ENCODE data around the gene CDCA5.

The CDCA5 gene

GRCh38 chr11:65083834-65084597 lies at the start of gene CDCA5, which contains the start of gene ZFPL1:
TSS of gene CDCA5 (minus strand) at chr11:65084040. CDS start at chr11:65083978, 62 bp downstream.
TSS of gene ZFPL1 (plus strand) at chr11:65084222. CDS start at chr11:65084699, 477 bp downstream.
- Histone ChIP-seq H3K4me3 (ENCODE audit: low read length) (peak within 1 kb of the TSS; percentile 75), H3K27me3 (ENCODE audit: control insufficient read depth, insufficient read depth, low read length) (no peaks in the 10 kb centered on the region), H3K36me3 (ENCODE audit: control insufficient read depth, low read depth, low read length) (peaks cover 37% of the 10 kb centered on the region), H3K4me1 (ENCODE audit: control insufficient read depth, low read depth, low read length) (peaks cover 5% of the 10 kb centered on the region), H3K27ac (ENCODE audit: low read length) (peak within 1 kb of the TSS; percentile 56), H3K9me3 (ENCODE audit: control insufficient read depth, low read depth, low read length) (no peaks in the 10 kb centered on the region), H3K9ac (ENCODE audit: low read length) (peak within 1 kb of the TSS; percentile 82)

- Histone ChIP-seq H3K9ac (ENCODE audit: low read length) (no peak overlapping the region), H3K27ac (ENCODE audit: low read length) (no peak overlapping the region), H3K4me1 (ENCODE audit: control insufficient read depth, low read depth, low read length) (peaks cover 4% of the 10 kb centered on the region), H3K9me3 (ENCODE audit: control insufficient read depth, low read depth, low read length) (no peaks in the 10 kb centered on the region), H3K36me3 (ENCODE audit: control insufficient read depth, low read depth, low read length) (peaks cover 28% of the 10 kb centered on the region), H3K27me3 (ENCODE audit: control insufficient read depth, insufficient read depth, low read length) (no peaks in the 10 kb centered on the region), H3K4me3 (ENCODE audit: low read length) (peak overlapping the region; percentile 91)
These were observed 49.3 kb upstream of the CDCA5 start for GRCh38 chr11:65132988-65133700.

DNA sequence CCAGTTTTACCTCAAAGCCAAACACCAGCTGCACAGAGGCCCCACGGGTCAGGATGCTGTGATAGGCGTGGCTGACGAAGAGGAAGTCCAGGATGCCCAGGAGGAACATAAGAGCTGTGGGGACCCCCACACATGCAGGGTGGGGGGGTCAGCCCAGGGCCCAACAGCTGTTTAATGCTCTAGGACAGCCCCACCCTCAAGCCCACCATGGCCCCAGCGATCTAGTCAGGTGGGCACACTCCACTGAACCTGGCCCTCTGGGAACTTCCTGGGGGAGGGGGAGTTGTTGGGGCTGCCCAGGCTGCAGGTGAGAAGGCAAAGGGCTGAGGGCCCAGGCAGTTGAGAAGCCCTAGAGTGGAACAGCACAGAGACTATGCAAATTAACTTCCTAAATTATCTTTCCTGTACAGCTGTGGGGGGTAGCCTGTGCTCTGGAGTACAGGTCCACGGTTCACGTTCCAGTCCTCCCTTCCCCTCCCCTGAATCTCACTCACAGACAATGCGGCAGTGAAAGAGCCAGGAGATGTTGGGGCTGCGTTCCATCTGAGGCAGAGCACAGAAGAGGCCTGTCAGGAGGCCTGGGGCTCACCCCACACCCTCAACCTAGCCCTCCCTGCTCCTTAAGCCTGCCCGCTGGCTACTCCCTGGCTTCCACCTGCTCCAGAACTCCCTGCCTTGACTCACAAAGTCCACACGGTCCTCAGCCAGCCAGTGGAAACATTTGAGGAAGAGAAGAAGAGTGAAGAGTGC lies 48.6 kb upstream of the CDCA5 start:
- no peaks in the 10 kb centered on the region for H3K9me3 ChIP-seq (ENCODE audit: control insufficient read depth, low read depth, low read length)
- peaks cover 4% of the 10 kb centered on the region for H3K4me1 ChIP-seq (ENCODE audit: control insufficient read depth, low read depth, low read length)
- H3K36me3 ChIP-seq (ENCODE audit: control insufficient read depth, low read depth, low read length) = peaks cover 28% of the 10 kb centered on the region
- no peaks in the 10 kb centered on the region for H3K27me3 ChIP-seq (ENCODE audit: control insufficient read depth, insufficient read depth, low read length)
- no peak overlapping the region for H3K9ac ChIP-seq (ENCODE audit: low read length)
- no peak overlapping the region for H3K27ac ChIP-seq (ENCODE audit: low read length)
- H3K4me3 ChIP-seq (ENCODE audit: low read length) = no peak overlapping the region

DNA sequence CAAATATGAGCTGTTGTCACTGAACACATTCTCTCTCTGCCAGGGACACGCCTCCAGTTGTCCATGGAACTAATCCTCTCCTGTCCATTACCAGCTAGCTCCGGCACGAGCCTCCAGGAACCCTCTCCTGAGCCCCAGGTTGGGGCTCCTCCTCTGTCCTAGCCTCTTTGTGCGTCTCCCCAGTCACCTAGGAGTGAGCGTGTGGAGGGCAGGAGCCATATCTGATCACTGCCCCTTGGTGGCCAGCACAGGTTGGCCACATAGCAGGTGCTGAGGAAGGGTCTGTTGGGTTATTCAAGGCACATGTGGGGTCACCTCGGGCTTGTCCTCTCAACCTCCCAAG lies 48.0 kb upstream of the CDCA5 start:
- no peak overlapping the region for H3K4me3 ChIP-seq (ENCODE audit: low read length)
- H3K9ac ChIP-seq (ENCODE audit: low read length) = no peak overlapping the region
- peaks cover 31% of the 10 kb centered on the region for H3K36me3 ChIP-seq (ENCODE audit: control insufficient read depth, low read depth, low read length)
- H3K27ac ChIP-seq (ENCODE audit: low read length) = no peak overlapping the region
- H3K9me3 ChIP-seq (ENCODE audit: control insufficient read depth, low read depth, low read length) = no peaks in the 10 kb centered on the region
- peaks cover 4% of the 10 kb centered on the region for H3K4me1 ChIP-seq (ENCODE audit: control insufficient read depth, low read depth, low read length)
- H3K27me3 ChIP-seq (ENCODE audit: control insufficient read depth, insufficient read depth, low read length) = no peaks in the 10 kb centered on the region

DNA sequence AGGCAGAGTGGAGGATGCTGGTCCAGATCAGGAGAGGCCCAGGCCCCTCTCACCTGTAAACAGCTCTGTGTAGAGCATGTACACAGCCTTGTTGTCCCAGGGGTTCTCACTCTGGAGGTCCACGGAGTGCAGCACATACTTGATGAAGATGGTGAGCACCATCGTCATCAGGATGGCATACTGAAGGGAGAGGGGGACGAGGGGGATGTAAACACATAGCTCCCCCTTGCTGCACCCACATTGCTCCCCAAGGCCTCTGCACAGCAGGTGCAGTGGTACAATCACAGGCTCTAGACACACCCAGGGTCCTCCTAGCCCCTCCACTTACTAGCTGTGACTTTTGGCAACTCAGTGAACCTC lies 47.6 kb upstream of the CDCA5 start:
- no peak overlapping the region for H3K9ac ChIP-seq (ENCODE audit: low read length)
- H3K4me1 ChIP-seq (ENCODE audit: control insufficient read depth, low read depth, low read length) = peaks cover 4% of the 10 kb centered on the region
- H3K4me3 ChIP-seq (ENCODE audit: low read length) = no peak overlapping the region
- no peaks in the 10 kb centered on the region for H3K27me3 ChIP-seq (ENCODE audit: control insufficient read depth, insufficient read depth, low read length)
- H3K9me3 ChIP-seq (ENCODE audit: control insufficient read depth, low read depth, low read length) = no peaks in the 10 kb centered on the region
- peaks cover 35% of the 10 kb centered on the region for H3K36me3 ChIP-seq (ENCODE audit: control insufficient read depth, low read depth, low read length)
- no peak overlapping the region for H3K27ac ChIP-seq (ENCODE audit: low read length)

GRCh38 chr11:65130631-65131416 lies 47.0 kb upstream of the CDCA5 start:
- Histone ChIP-seq H3K9me3 (ENCODE audit: control insufficient read depth, low read depth, low read length) (no peaks in the 10 kb centered on the region), H3K9ac (ENCODE audit: low read length) (no peak overlapping the region), H3K4me3 (ENCODE audit: low read length) (no peak overlapping the region), H3K36me3 (ENCODE audit: control insufficient read depth, low read depth, low read length) (peaks cover 41% of the 10 kb centered on the region), H3K27ac (ENCODE audit: low read length) (no peak overlapping the region), H3K27me3 (ENCODE audit: control insufficient read depth, insufficient read depth, low read length) (no peaks in the 10 kb centered on the region), H3K4me1 (ENCODE audit: control insufficient read depth, low read depth, low read length) (peaks cover under 1% of the 10 kb centered on the region)

DNA sequence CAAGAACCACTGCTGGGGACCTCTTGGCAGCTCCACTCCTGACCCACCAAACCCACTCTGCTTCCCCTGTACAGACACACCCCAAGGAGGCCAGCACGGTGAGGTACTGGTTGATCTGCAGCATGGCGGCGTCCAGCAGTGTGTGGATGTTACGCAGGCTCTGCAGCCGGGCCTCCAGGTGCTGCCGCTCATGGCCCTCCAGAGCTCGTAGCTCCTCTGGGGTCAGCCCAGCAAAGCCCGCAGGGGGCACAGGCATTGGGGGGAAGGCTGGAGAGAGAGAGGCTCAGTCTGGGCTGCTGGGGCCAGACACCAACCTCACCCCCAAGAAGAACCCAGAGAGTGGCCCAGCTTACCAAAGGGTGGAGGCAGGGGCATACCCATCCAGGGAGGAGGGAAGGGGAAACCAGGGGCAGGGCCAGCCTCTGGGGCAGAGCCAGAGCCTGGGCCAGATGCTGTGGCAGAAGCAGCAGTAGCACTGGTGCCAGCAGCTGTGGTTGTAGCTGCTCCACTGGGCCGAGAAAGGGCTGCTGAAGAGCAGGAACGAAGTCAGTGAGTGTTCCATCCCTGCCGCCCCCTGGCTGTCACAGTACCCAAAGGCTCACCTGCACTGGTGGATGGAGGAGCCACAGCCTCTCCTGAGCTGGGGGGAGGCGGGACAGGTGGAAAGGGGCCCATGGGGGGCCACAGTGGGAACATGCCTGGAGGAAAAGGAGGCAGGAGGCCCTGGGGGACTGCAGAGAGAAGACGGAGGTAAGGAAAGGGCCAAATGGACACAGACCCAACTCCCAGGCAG lies 46.0 kb upstream of the CDCA5 start:
- Histone ChIP-seq H3K4me3 (ENCODE audit: low read length) (no peak overlapping the region), H3K27ac (ENCODE audit: low read length) (no peak overlapping the region), H3K27me3 (ENCODE audit: control insufficient read depth, insufficient read depth, low read length) (no peaks in the 10 kb centered on the region), H3K9me3 (ENCODE audit: control insufficient read depth, low read depth, low read length) (no peaks in the 10 kb centered on the region), H3K4me1 (ENCODE audit: control insufficient read depth, low read depth, low read length) (no peaks in the 10 kb centered on the region), H3K36me3 (ENCODE audit: control insufficient read depth, low read depth, low read length) (peaks cover 50% of the 10 kb centered on the region), H3K9ac (ENCODE audit: low read length) (no peak overlapping the region)

- no peak overlapping the region for H3K9ac ChIP-seq (ENCODE audit: low read length)
- peaks cover 55% of the 10 kb centered on the region for H3K36me3 ChIP-seq (ENCODE audit: control insufficient read depth, low read depth, low read length)
These were observed 44.6 kb upstream of the CDCA5 start for GRCh38 chr11:65128182-65129145.

DNA sequence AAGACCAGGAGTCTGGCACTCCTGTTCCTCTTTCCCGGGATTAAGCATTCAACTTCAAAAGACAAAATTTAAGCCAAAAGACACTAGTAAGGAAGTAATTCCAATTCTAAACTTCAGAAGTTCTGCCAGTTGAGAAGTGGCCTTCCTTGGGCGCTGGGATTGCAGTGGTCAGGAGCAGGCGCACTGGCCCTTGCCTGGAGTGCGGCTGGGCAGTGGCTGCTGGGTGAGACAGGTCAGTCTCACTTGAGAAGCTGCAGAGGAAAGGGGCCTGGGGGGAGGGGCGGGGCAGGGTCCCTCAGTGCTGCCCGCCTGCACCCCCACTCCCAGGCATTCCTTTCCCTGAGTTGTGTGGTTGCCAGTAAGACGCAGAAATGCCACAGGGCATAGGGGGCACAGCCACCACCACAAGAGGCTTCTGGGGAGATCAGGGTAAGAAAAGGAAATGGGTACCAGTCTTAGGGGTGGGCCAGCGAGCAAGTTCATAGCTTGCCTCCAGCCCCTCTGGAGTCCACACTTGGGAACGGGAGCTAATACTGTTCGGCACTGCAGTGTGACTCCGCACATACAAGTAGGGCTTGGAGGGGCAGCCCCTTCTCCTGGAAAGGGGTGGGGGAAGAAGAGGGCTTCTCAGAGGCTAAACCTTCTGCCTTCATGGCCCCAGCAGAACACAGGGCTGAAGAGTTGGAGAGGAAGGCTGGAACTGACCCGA lies 43.8 kb upstream of the CDCA5 start:
- Histone ChIP-seq H3K4me1 (ENCODE audit: control insufficient read depth, low read depth, low read length) (peaks cover 3% of the 10 kb centered on the region), H3K36me3 (ENCODE audit: control insufficient read depth, low read depth, low read length) (peaks cover 55% of the 10 kb centered on the region), H3K27ac (ENCODE audit: low read length) (no peak overlapping the region)

More at GRCh38 chr11:65128182-65129145, 44.6 kb upstream of the CDCA5 start:
- Histone ChIP-seq H3K27ac (ENCODE audit: low read length) (no peak overlapping the region), H3K4me3 (ENCODE audit: low read length) (no peak overlapping the region), H3K4me1 (ENCODE audit: control insufficient read depth, low read depth, low read length) (no peaks in the 10 kb centered on the region), H3K9me3 (ENCODE audit: control insufficient read depth, low read depth, low read length) (no peaks in the 10 kb centered on the region), H3K27me3 (ENCODE audit: control insufficient read depth, insufficient read depth, low read length) (no peaks in the 10 kb centered on the region)

More for the DNA sequence above, 43.8 kb upstream of the CDCA5 start:
- Histone ChIP-seq H3K27me3 (ENCODE audit: control insufficient read depth, insufficient read depth, low read length) (no peaks in the 10 kb centered on the region), H3K9me3 (ENCODE audit: control insufficient read depth, low read depth, low read length) (no peaks in the 10 kb centered on the region), H3K9ac (ENCODE audit: low read length) (no peak overlapping the region), H3K4me3 (ENCODE audit: low read length) (no peak overlapping the region)

Measured in iPS-18a (cell line).